Pancreas (tissue), 10 donors: ENCODE measurements around the gene HPX. TPM values are rescaled to one million over a fixed set of nuclear protein-coding genes. Genes with fewer than 3 reads are reported as not detected.

Experiments
- ATAC-seq, 4 donors: fragments of 200-7000 bp; cut with Tn5 transposase; one replicate each; pipeline versions ENCODE4 v1.8.0 to v1.9.1; 2020; ENCODE audit warnings: mild to moderate bottlenecking in 4 of 4, moderate library complexity in 4 of 4
- DNase-seq, 6 donors: peaks; one replicate each; pipeline ENCODE4 v3.0.0-alpha.2; 2020
- FAIRE-seq: peaks from 2 replicates; lab custom pipeline; 2012; peaks lifted over from hg19 to GRCh38; lab: Jason Lieb, UNC
- H3K27ac ChIP-seq, 4 donors: fragments of 200-600 bp; sonication (generic); 1 replicate in 3 of 4; 2 replicates in 1 of 4; pipeline versions ENCODE4 v1.5.0 to v1.8.0; 2020
- H3K27me3 ChIP-seq, 4 donors: fragments of 200-600 bp; one replicate each; pipeline ENCODE4 v1.8.0; 2021
- H3K36me3 ChIP-seq, 3 donors: fragments of 200-600 bp; sonication (generic) in 1 of 3; one replicate each; pipeline versions ENCODE4 v1.5.0 to v1.8.0; 2020 to 2021
- H3K4me1 ChIP-seq, 3 donors: fragments of 200-600 bp; one replicate each; pipeline ENCODE4 v1.8.0; 2021
- H3K4me3 ChIP-seq, 4 donors: fragments of 200-600 bp; sonication (generic) in 2 of 4; one replicate each; pipeline versions ENCODE4 v1.5.0 to v1.8.0; 2020 to 2021
- H3K9me3 ChIP-seq, 4 donors: fragments of 200-600 bp; one replicate each; pipeline ENCODE4 v1.8.0; 2021
- WGBS, 2 donors: extraction: QIAGEN DNeasy Blood & Tissue Kit; methylation state at CpG; one replicate each; pipeline ENCODE4 v1.1.7; 2013; 5-methylcytosine and 5-hydroxymethylcytosine counted together
- intact Hi-C, 3 donors: fragments of 100-400 bp; cut with DNase I; formaldehyde crosslinking; loops; one replicate each; pipeline versions ENCODE4 v1.11.1 to v1.14.2; 2022
- polyA plus RNA-seq, 2 donors: library from polyadenylated mRNA; stranded (reverse); fragments of 200-250 nt; gene quantifications; one replicate each; pipeline ENCODE4 v1.2.3, GENCODE V29; 2013
- total RNA-seq, 6 donors: library from RNA; stranded (reverse); fragmentation: NEBNext Ultra II Directional in 4 of 6; extraction: Animal tissue kit (Norgen Biotek cat#: 25700) in 4 of 6; gene quantifications; one replicate each; pipeline versions ENCODE4 v1.2.1 to v1.2.4, GENCODE V29; 2021 to 2023
- TF ChIP-seq, protein P1 (sequence below), 4 donors: fragments of 200-600 bp; sonication (generic) in 3 of 4; IDR thresholded peaks; one replicate each; pipeline versions ENCODE4 v1.5.0 to v1.8.0; 2021; ENCODE audit warnings: antibody characterized with exemption in 4 of 4
- donor health status: healthy with polysubstance abuse.
- donor health status: DM: no; HTN: no; CAD: no; lungs with moderate emphysema.
- donor health status: DM: no; HTN: no; CAD: no.
- donor health status: control.
- donor health status: control.
- donor health status: Bipolar disorder and iron deficiency.
- donor health status: DM: yes; HTN: yes; CAD: no.
- donor health status: DM: no; HTN: no; CAD: no.
- donor health status: DM: no; HTN: no; CAD: no.
- donor health status: DM: yes; HTN: yes; CAD: no.

Gene HPX
- total and polyA plus RNA-seq, 8 donors = 0.91 to 5.2 (median 2.9) TPM

DNA sequence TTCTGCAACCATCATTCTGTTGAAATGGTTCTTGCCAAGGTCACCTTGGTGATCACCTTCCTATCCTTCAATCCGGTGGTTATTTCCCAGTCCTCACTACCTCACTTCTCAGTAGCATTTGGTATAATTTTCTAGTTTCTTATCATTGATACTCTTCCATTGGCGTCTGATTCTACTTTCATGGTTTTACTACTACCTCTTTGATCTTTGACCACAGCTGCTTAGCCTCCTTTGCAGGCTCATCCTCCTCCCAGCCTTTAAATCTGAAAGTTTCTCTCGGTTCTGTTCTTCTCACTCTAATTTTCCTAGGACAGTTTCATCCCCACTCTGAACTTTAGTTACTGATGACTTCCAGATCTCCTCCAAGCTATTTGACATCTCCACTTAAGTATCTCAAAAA, 45.5 kb upstream of the HPX start:
- no peak for FAIRE-seq
- DNase-seq = no peak
- Histone ChIP-seq H3K27ac (no peak overlapping the region), H3K36me3 (peaks cover 0 to 8% (median 5%) of the 10 kb centered on the region in 3 donors), H3K27me3 (no peaks in the 10 kb centered on the region), H3K9me3 (no peaks in the 10 kb centered on the region), H3K4me3 (no peak overlapping the region), H3K4me1 (peaks cover 7 to 14% (median 9%) of the 10 kb centered on the region in 3 donors)
- intact Hi-C loops = no loop called here
- TF ChIP-seq, protein P1, sequence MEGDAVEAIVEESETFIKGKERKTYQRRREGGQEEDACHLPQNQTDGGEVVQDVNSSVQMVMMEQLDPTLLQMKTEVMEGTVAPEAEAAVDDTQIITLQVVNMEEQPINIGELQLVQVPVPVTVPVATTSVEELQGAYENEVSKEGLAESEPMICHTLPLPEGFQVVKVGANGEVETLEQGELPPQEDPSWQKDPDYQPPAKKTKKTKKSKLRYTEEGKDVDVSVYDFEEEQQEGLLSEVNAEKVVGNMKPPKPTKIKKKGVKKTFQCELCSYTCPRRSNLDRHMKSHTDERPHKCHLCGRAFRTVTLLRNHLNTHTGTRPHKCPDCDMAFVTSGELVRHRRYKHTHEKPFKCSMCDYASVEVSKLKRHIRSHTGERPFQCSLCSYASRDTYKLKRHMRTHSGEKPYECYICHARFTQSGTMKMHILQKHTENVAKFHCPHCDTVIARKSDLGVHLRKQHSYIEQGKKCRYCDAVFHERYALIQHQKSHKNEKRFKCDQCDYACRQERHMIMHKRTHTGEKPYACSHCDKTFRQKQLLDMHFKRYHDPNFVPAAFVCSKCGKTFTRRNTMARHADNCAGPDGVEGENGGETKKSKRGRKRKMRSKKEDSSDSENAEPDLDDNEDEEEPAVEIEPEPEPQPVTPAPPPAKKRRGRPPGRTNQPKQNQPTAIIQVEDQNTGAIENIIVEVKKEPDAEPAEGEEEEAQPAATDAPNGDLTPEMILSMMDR (IDR thresholded peaks at IDR 0.05) = no peak
- no peak for ATAC-seq
- 78 to 91% methylated on average over 3 of the region's 3 CpGs for WGBS, 2 donors

DNA sequence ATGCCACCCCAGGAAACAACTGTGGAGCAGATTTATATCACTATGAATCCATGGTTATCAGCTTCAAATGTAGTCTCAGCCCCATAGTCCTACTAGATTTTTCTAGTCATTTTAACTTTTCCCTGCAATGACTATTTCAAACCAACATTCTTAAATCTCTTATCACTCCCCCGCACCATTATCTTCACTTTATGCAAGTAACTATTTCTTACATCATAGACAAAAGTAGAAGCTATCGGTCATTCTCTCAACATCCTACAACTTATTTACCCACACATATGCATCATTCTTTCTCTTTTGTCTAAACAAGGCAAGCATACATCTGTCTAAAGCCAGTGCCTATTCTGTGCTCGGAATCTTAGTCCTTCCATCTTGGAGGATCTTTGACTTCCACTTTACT, 44.9 kb upstream of the HPX start:
- FAIRE-seq (no peak), DNase-seq (no peak), ATAC-seq (no peak)
- WGBS, 2 donors = 88 to 93% methylated on average over 3 of the region's 3 CpGs
- H3K4me1 ChIP-seq = peaks cover 7 to 14% (median 9%) of the 10 kb centered on the region in 3 donors
- H3K27me3 ChIP-seq = no peaks in the 10 kb centered on the region
- H3K4me3 ChIP-seq = no peak overlapping the region
- TF ChIP-seq, protein P1 (IDR thresholded peaks at IDR 0.05) = no peak
- H3K27ac ChIP-seq = no peak overlapping the region
- no peaks in the 10 kb centered on the region for H3K9me3 ChIP-seq
- intact Hi-C loops = no loop called here
- peaks cover 0 to 8% (median 5%) of the 10 kb centered on the region in 3 donors for H3K36me3 ChIP-seq

DNA sequence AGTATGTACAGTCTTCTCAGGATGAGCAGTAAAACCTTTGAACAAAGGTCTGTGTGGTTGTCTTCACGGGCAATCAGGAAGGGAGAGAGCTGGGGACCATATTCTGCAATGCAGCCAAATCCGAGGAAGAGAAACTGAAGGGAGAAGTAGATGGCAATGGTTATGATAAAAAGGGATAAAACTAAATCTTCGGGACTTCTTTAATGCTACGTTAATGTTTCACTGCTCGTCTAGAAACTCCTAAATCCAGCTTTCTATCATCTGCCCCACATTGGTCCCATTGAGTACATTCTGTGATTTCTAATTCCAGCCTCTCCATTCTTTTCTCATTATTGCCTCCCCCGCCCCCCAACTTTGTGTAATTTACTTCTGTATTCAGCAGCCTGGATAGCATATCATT, 42.2 kb upstream of the HPX start:
- Histone ChIP-seq H3K27me3 (no peaks in the 10 kb centered on the region), H3K4me3 (no peak overlapping the region), H3K36me3 (peaks cover 0 to 18% (median 4%) of the 10 kb centered on the region in 3 donors), H3K4me1 (peaks cover 16 to 24% (median 16%) of the 10 kb centered on the region in 3 donors), H3K9me3 (no peaks in the 10 kb centered on the region), H3K27ac (no peak overlapping the region)
- no peak for DNase-seq
- WGBS, 2 donors = 85 to 87% methylated on average over 6 of the region's 6 CpGs
- ATAC-seq = no peak
- TF ChIP-seq, protein P1 (IDR thresholded peaks at IDR 0.05) = no peak
- no peak for FAIRE-seq
- intact Hi-C loops = no loop called here

DNA sequence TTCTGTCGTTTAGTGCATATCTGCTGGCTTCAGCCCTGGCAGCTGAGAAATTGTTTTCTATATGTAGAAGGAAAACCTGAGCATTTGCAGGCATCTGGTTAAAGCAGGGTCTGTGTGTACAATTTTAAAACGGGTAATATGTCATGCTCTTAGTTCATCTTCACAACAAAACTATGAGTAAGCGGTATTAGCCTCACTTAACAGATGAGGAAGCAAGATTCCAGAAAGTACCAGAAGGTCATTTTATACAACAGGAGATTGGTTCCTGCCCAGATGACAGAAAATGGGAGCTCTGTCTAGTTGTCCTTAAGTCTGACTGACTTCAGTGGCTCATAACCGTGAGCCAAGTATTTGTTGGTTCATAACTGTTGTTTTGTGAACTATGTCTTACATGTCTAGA, 41.7 kb upstream of the HPX start:
- no peak for ATAC-seq
- Histone ChIP-seq H3K27me3 (no peaks in the 10 kb centered on the region), H3K9me3 (no peaks in the 10 kb centered on the region), H3K4me3 (peak overlapping the region in 2 of 4 donors; percentile 77 to 81), H3K4me1 (peaks cover 16 to 24% (median 16%) of the 10 kb centered on the region in 3 donors), H3K36me3 (peaks cover 0 to 22% (median 9%) of the 10 kb centered on the region in 3 donors), H3K27ac (peak overlapping the region in 1 of 4 donors; percentile 94)
- TF ChIP-seq, protein P1 (IDR thresholded peaks at IDR 0.05) = no peak
- no peak for FAIRE-seq
- intact Hi-C loops = no loop called here
- 63 to 67% methylated on average over 4 of the region's 4 CpGs for WGBS, 2 donors
- no peak for DNase-seq

DNA sequence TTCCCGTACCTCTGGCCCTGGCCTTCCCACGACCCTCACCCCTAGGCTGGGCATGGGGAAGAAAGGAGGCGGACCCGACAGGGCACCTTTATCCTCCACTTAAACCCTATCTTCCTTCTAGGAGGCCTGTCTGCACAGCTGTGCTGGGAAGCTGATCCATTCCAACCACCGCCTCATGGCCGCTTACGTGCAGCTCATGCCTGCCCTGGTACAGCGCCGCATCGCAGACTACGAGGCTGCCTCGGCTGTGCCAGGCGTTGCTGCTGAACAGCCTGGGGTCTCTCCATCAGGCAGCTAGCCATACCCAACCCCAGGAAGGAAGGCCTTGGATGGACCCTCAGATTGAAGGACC, 41.1 kb upstream of the HPX start:
- H3K27me3 ChIP-seq = no peaks in the 10 kb centered on the region
- FAIRE-seq (no peak), ATAC-seq (peak; percentile 5 to 29 (median 6)), DNase-seq (peak in 1 of 6 donors; percentile 72)
- 1 to 6% methylated on average over 13 of the region's 13 CpGs for WGBS, 2 donors
- H3K27ac ChIP-seq = peak overlapping the region; percentile 87 to 94 (median 91)
- TF ChIP-seq, protein P1 (IDR thresholded peaks at IDR 0.05) = no peak
- H3K36me3 ChIP-seq = peaks cover 0 to 22% (median 14%) of the 10 kb centered on the region in 3 donors
- peak overlapping the region; percentile 64 to 81 (median 77) for H3K4me3 ChIP-seq
- no peaks in the 10 kb centered on the region for H3K9me3 ChIP-seq
- H3K4me1 ChIP-seq = peaks cover 16 to 24% (median 16%) of the 10 kb centered on the region in 3 donors
- intact Hi-C loops = no loop called here
